ENCODE measurements around the gene TMEM11.

GRCh38 chr17:21240369-21241055, 26.6 kb upstream of the TMEM11 start:
- TF ChIP-seq CTCF (conservative IDR thresholded peaks at IDR 0.05; ENCODE audit: low read depth, low read length) = no peak
- TF ChIP-seq EZH2 (IDR thresholded peaks at IDR 0.05; ENCODE audit: borderline replicate concordance, low read depth, low read length, poor library complexity, severe bottlenecking) = no peak
